Trophoblast cell (in vitro differentiated cells and primary cell): Measurements from ENCODE around the gene TALDO1.
A peak's percentile ranks its signal among the peaks of the same experiment; 100 is the strongest.

ENCODE experiments used
- DNase-seq, 2 donors: peaks; one replicate each; pipeline ENCODE4 v3.0.0-alpha.2; 2016
- H2AFZ ChIP-seq: 2 replicates; pipeline ENCODE4 v1.6.1; 2013; ENCODE audit warnings: low read length, moderate library complexity, mild to moderate bottlenecking; ENCODE audit not compliant: insufficient read depth, poor library complexity
- H2AK5ac ChIP-seq: 2 replicates; pipeline ENCODE4 v1.6.1; 2013; ENCODE audit warnings: mild to moderate bottlenecking, low read length
- H2BK120ac ChIP-seq: 2 replicates; pipeline ENCODE4 v1.6.1; 2013; ENCODE audit warnings: low read length, mild to moderate bottlenecking, moderate library complexity; ENCODE audit not compliant: insufficient read depth, poor library complexity
- H2BK12ac ChIP-seq: 2 replicates; pipeline ENCODE4 v1.6.1; 2013; ENCODE audit warnings: mild to moderate bottlenecking, low read length, moderate library complexity
- H2BK5ac ChIP-seq: 2 replicates; pipeline ENCODE4 v1.6.1; 2013; ENCODE audit warnings: low read length, low read depth, moderate library complexity, mild to moderate bottlenecking; ENCODE audit not compliant: poor library complexity
- H3K14ac ChIP-seq: 2 replicates; pipeline ENCODE4 v1.6.1; 2013; ENCODE audit warnings: mild to moderate bottlenecking, low read length
- H3K18ac ChIP-seq: 2 replicates; pipeline ENCODE4 v1.6.1; 2013; ENCODE audit warnings: mild to moderate bottlenecking, low read length
- H3K23ac ChIP-seq: 2 replicates; pipeline ENCODE4 v1.6.1; 2013; ENCODE audit warnings: low read length
- H3K27ac ChIP-seq: 2 replicates; pipeline ENCODE4 v1.5.1; 2013; ENCODE audit warnings: low read depth, mild to moderate bottlenecking, inconsistent platforms, low read length, moderate library complexity
- H3K27me3 ChIP-seq: 2 replicates; pipeline ENCODE4 v1.6.1; 2013; ENCODE audit warnings: inconsistent platforms, mild to moderate bottlenecking, low read length, moderate library complexity; ENCODE audit not compliant: insufficient read depth
- H3K36me3 ChIP-seq, 2 experiments: 1 replicate in 1 of 2; 2 replicates in 1 of 2; pipeline ENCODE4 v1.6.1; 2013; ENCODE audit warnings: low read length in 2 of 2, mild to moderate bottlenecking in 2 of 2, moderate library complexity in 1 of 2; ENCODE audit not compliant: insufficient read depth in 2 of 2, control insufficient read depth in 1 of 2
- H3K4ac ChIP-seq: 2 replicates; pipeline ENCODE4 v1.6.1; 2013; ENCODE audit warnings: low read depth, mild to moderate bottlenecking, low read length, moderate library complexity
- H3K4me1 ChIP-seq, 2 experiments: 1 replicate in 1 of 2; 2 replicates in 1 of 2; pipeline ENCODE4 v1.6.1; 2013; ENCODE audit warnings: low read length in 2 of 2, mild to moderate bottlenecking in 2 of 2, moderate library complexity in 1 of 2; ENCODE audit not compliant: insufficient read depth in 2 of 2, control insufficient read depth in 1 of 2
- H3K4me2 ChIP-seq: 2 replicates; pipeline ENCODE4 v1.6.1; 2013; ENCODE audit warnings: inconsistent platforms, mild to moderate bottlenecking, low read length, moderate library complexity
- H3K4me3 ChIP-seq: 2 replicates; pipeline ENCODE4 v1.5.1; 2013; ENCODE audit warnings: mild to moderate bottlenecking, low read depth, low read length, inconsistent platforms
- H3K79me1 ChIP-seq: one replicate; pipeline ENCODE4 v1.6.1; 2013; ENCODE audit warnings: low read length
- H3K79me2 ChIP-seq: 2 replicates; pipeline ENCODE4 v1.6.1; 2013; ENCODE audit warnings: low read length, mild to moderate bottlenecking; ENCODE audit not compliant: control insufficient read depth, insufficient read depth, poor library complexity
- H3K9ac ChIP-seq: 2 replicates; pipeline ENCODE4 v1.6.1; 2013; ENCODE audit warnings: mild to moderate bottlenecking, low read length
- H3K9me3 ChIP-seq: 2 replicates; pipeline ENCODE4 v1.6.1; 2013; ENCODE audit warnings: low read depth, mild to moderate bottlenecking, control low read depth, inconsistent platforms, low read length; ENCODE audit not compliant: insufficient read depth
- H4K12ac ChIP-seq: 2 replicates; pipeline ENCODE4 v1.6.1; 2013; ENCODE audit warnings: low read depth, mild to moderate bottlenecking, low read length, moderate library complexity
- H4K8ac ChIP-seq: 2 replicates; pipeline ENCODE4 v1.6.1; 2013; ENCODE audit warnings: low read depth, mild to moderate bottlenecking, low read length, moderate library complexity
- H4K91ac ChIP-seq: one replicate; pipeline ENCODE4 v1.6.1; 2013; ENCODE audit warnings: low read depth, mild to moderate bottlenecking, low read length, moderate library complexity
- WGBS: extraction: QIAGEN DNeasy Blood & Tissue Kit; methylation state at CpG from one replicate; pipeline ENCODE4 v1.1.7; 2013; ENCODE audit warnings: missing lambda C conversion rate; ENCODE audit not compliant: insufficient read length, insufficient coverage; ENCODE audit errors: extremely low coverage; 5-methylcytosine and 5-hydroxymethylcytosine counted together

The TALDO1 gene

GRCh38 chr11:724049-724777 lies 23.1 kb upstream of the TALDO1 start:
- no peak for DNase-seq
- H2AK5ac ChIP-seq: no peak overlapping the region
- peaks cover 2 to 8% of the 10 kb centered on the region in 2 experiments for H3K4me1 ChIP-seq
- H3K4me3 ChIP-seq: no peak overlapping the region
- no peak overlapping the region for H3K14ac ChIP-seq
- peaks cover 64 to 65% of the 10 kb centered on the region in 2 experiments for H3K36me3 ChIP-seq
- no CpG with 5 or more reads among the region's 19 CpGs for WGBS
- no peak overlapping the region for H3K18ac ChIP-seq
- H3K9me3 ChIP-seq: no peaks in the 10 kb centered on the region
- H3K27ac ChIP-seq: no peak overlapping the region
- no peak overlapping the region for H4K12ac ChIP-seq
- H4K91ac ChIP-seq: no peak overlapping the region
- no peak overlapping the region for H3K4ac ChIP-seq
- H2BK5ac ChIP-seq: no peak overlapping the region
- H4K8ac ChIP-seq: no peak overlapping the region
- no peak overlapping the region for H3K23ac ChIP-seq
- H2AFZ ChIP-seq: no peak overlapping the region
- H2BK120ac ChIP-seq: no peak overlapping the region
- no peak overlapping the region for H3K9ac ChIP-seq
- H3K79me1 ChIP-seq: no peaks in the 10 kb centered on the region
- H3K79me2 ChIP-seq: no peaks in the 10 kb centered on the region
- no peaks in the 10 kb centered on the region for H3K27me3 ChIP-seq
- no peak overlapping the region for H3K4me2 ChIP-seq
- H2BK12ac ChIP-seq: no peak overlapping the region

GRCh38 chr11:724778-725386 lies 22.4 kb upstream of the TALDO1 start:
- Histone ChIP-seq H3K4me2 (no peak overlapping the region), H3K4ac (no peak overlapping the region), H3K9me3 (no peaks in the 10 kb centered on the region), H3K36me3 (peaks cover 57 to 58% of the 10 kb centered on the region in 2 experiments), H4K91ac (no peak overlapping the region), H3K79me1 (no peaks in the 10 kb centered on the region), H4K8ac (no peak overlapping the region), H3K14ac (no peak overlapping the region), H3K79me2 (no peaks in the 10 kb centered on the region), H2BK12ac (no peak overlapping the region), H3K18ac (no peak overlapping the region), H4K12ac (no peak overlapping the region), H3K27ac (no peak overlapping the region), H3K9ac (no peak overlapping the region), H2AK5ac (no peak overlapping the region), H3K27me3 (no peaks in the 10 kb centered on the region), H3K23ac (no peak overlapping the region), H3K4me3 (no peak overlapping the region), H2AFZ (no peak overlapping the region), H3K4me1 (peaks cover 2 to 8% of the 10 kb centered on the region in 2 experiments), H2BK5ac (no peak overlapping the region), H2BK120ac (no peak overlapping the region)
- no CpG with 5 or more reads among the region's 18 CpGs for WGBS
- no peak for DNase-seq

- no peak for DNase-seq
- no peak overlapping the region for H4K12ac ChIP-seq
- WGBS: no CpG with 5 or more reads among the region's 53 CpGs
- no peak overlapping the region for H3K23ac ChIP-seq
- no peaks in the 10 kb centered on the region for H3K79me2 ChIP-seq
- H3K4me2 ChIP-seq: peak overlapping the region; percentile 6
- H4K91ac ChIP-seq: no peak overlapping the region
- H3K9ac ChIP-seq: no peak overlapping the region
- H2AFZ ChIP-seq: no peak overlapping the region
- H3K4me1 ChIP-seq: peaks cover 2 to 8% of the 10 kb centered on the region in 2 experiments
- no peak overlapping the region for H2BK120ac ChIP-seq
- no peak overlapping the region for H3K4me3 ChIP-seq
- no peak overlapping the region for H3K27ac ChIP-seq
- H3K9me3 ChIP-seq: no peaks in the 10 kb centered on the region
- H2BK5ac ChIP-seq: no peak overlapping the region
- no peak overlapping the region for H4K8ac ChIP-seq
- H2AK5ac ChIP-seq: no peak overlapping the region
- peaks cover 49 to 50% of the 10 kb centered on the region in 2 experiments for H3K36me3 ChIP-seq
- no peak overlapping the region for H3K4ac ChIP-seq
- H3K27me3 ChIP-seq: no peaks in the 10 kb centered on the region
- no peak overlapping the region for H3K18ac ChIP-seq
- H3K14ac ChIP-seq: no peak overlapping the region
- H3K79me1 ChIP-seq: no peaks in the 10 kb centered on the region
- no peak overlapping the region for H2BK12ac ChIP-seq
Measured at GRCh38 chr11:725624-726202, 21.6 kb upstream of the TALDO1 start.

- Histone ChIP-seq H3K4me3 (no peak overlapping the region), H3K79me1 (no peaks in the 10 kb centered on the region), H3K79me2 (no peaks in the 10 kb centered on the region), H3K4ac (no peak overlapping the region), H4K12ac (no peak overlapping the region), H3K4me2 (peak overlapping the region; percentile 19), H2BK120ac (no peak overlapping the region), H2AFZ (no peak overlapping the region), H3K9ac (no peak overlapping the region), H3K4me1 (peaks cover 2 to 8% of the 10 kb centered on the region in 2 experiments), H3K9me3 (no peaks in the 10 kb centered on the region), H3K18ac (no peak overlapping the region), H2BK5ac (no peak overlapping the region), H4K91ac (no peak overlapping the region), H2BK12ac (no peak overlapping the region), H3K23ac (no peak overlapping the region), H3K14ac (no peak overlapping the region), H4K8ac (no peak overlapping the region), H3K27ac (no peak overlapping the region), H3K27me3 (no peaks in the 10 kb centered on the region), H2AK5ac (no peak overlapping the region), H3K36me3 (peaks cover 42% of the 10 kb centered on the region in 2 experiments)
- no CpG with 5 or more reads among the region's 61 CpGs for WGBS
- peak in 1 of 2 donors; percentile 35 for DNase-seq
Measured at GRCh38 chr11:726278-727220, 20.7 kb upstream of the TALDO1 start.
